Endometrium (tissue), 2 donors: ENCODE measurements around the gene HDLBP.
"Not testable (repeated sequence)": the region's sequence is repeated elsewhere in the genome, so short reads cannot be mapped to it uniquely, and the experiment has no call there.

Experiments used
- FAIRE-seq: peaks from 2 replicates; lab custom pipeline; 2012; peaks lifted over from hg19 to GRCh38; lab: Jason Lieb, UNC
- donor health status: control.
- donor health status: control.

Gene HDLBP

DNA sequence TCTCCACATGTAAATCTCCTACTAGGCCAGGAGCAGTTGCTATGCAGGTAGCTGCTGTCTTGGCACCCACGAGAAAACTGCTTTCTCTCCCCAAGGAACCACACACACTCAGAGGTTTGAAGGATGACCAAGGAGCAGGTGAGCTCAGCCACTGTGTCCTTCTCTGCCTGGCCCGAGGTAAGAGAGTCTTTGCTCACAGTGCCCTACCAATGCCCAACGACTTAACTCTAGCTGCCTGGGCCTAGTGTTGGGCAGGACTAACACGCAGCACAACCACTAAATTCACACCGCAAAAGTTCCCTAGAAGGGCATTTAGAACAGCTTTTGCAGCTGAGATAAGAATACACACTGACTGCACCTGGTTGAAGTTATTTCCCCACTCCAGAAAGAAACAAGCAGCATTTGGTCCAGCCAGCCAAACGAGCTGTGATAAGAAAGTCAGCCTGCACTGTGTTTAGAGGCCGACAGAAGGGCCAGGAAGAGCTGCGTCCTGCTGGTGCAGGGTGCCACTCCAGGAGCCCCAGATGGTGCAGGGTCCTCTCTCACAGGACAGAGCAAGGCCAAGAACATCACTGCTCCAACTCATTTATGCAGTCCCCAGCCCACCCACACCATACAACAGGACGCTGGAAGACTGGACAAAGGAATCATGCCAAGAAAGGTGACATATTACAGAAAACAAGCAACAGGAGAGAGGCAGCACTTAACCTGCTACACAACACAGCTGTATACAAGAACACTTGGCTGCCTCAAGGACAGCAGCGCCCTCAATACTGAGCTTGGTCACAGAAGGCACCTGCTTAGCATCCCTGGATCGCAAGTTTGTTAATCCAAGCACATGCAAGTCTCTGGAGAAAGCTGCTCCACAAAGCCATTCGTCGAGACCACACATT is 12.5 kb downstream of the HDLBP start:
- no peak for FAIRE-seq

DNA sequence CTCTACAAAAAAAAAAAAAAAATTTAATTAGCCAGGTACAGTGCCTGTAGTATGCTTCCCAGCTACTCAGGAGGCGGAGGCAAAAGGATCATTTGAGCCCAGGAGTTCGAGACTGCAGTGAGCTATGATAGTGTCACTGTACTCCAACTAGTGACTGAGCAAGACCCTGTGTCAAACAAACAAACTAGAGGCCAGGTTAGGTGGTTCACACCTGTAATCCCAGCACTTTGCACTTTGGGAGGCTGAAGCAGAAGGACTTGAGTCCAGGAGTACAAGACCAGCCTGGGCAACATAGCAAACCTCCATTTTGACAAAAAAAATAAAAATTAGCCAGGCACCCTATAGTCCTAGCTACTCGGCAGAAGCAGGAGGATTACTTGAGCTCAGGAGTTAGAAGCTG is 13.4 kb downstream of the HDLBP start:
- FAIRE-seq = no peak

DNA sequence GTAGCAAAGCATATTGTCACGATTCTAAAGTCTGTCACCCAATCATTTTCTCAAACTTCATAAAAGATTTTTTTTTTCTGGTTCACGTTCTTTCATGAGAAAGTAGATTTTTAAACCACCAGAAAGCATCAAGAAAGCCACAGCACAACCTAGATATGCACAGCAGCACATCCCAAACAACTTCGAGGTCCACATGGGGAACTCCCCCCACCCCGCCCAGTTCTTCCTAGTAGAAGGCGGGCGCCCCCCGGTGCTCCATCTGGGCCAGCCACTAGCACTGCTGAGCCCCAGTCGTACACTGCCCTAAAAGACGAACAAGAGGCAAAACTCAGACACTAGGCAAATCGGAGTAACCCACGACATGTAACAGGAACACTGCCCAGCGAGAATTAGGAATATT is 15.5 kb downstream of the HDLBP start:
- FAIRE-seq = no peak

DNA sequence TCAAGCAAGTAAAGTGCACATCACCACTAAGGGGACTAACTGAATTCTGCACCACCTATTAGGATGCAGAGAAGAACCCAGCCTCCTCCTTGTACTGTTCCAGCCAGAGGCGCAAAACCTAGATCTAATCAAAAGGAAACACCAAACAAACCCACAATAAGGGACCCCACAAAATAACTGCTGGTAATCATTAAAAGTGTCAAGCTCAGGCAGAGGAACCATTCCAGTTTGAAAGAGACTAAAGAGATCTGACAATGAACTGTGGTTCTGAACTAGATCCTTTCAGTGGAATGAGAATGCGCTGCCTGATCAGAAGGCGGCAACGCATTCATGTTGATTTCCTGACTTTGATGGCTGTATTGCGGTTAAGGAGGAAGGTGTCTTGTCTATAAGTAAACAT is 16.8 kb downstream of the HDLBP start:
- no peak for FAIRE-seq

DNA sequence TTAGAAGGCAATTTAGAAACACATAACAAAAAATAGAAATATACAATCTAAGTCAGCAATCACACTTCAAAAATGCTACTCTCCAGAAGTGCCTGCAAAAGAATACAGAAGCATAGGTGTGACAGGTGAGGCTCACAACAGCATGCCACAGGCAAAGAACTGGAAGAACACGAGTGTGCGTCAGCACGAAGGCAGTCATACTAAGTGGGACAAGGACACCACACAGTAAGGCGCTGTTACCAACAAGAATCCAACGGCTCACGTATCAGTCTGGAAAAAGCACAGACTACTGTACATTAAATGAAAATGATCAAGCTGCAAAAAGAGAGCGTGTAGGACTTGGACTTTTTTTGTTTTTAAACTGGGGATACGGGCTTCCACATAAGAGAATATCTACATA is 18.7 kb downstream of the HDLBP start:
- no peak for FAIRE-seq

DNA sequence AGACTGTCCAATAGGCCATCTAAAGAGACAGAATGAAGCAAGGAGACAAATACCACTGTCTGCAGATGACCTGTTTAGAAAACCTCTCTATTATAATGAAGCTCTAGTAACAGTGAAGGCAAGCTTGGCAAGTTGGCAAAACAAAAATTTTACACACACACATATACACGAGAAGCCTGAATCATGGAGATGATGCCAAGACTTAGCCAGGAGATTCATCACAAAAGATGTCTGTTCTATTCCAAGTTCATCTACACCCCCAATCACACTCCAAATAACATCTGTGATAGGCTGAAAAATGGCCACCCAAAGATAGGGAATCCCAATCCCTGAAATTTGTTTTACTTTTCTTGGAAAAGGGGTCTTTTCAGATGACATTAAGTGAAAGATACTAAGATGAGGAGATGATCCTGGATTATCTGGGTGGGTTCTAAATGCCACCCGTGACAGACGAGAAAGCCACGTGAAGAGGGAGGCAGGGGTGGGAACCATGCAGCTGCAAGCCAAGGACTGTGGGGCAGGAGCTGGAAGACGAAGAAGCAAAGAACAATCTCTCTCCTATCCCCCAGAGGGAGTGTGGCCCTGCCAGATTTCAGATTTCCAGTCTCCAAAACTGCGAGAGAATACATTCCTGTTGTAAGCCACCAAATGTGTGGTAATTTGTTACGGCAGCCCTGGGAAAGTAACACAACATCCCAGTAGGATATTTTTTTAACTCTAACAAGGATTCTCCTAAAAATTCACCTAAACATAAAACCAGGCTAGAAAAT is 20.0 kb downstream of the HDLBP start:
- FAIRE-seq = no peak

DNA sequence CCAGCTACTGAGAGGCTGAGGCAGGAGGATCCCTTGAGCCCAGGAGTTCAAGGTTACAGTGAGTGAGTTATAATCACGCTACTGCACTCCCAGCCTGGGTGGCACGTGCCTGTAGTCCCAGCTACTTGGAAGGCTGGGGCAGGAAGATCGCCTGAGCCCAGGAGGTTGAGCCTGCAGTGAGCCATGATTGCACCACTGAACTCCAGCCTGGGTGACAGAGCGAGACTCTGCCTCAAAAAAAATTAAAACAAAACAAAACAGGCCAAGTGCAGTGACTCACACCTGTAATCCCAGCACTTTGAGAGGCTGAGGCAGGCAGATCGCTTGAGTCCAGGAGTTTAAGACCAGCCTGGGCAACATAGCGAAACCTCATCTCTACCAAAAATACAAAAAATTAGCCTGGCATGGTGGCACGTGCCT is 22.1 kb downstream of the HDLBP start:
- FAIRE-seq = not testable (repeated sequence)

DNA sequence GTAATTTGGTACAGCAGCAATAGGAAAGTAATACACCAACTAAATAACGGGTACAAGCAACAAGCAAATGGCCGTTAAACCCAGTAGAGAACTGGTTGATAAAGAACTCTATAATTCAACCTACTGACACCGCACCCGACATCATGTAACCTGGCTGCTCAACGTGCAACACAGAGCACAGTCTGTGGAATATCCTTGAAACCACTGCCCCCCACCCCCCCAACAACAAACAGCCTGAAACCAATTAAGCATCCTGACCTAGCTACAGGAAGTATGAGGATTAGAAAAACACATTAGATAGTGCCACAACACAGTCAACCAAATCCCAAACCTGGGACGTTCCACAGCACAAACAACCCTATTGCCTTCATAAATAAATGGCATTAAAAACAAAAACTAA is 23.5 kb downstream of the HDLBP start:
- no peak for FAIRE-seq

DNA sequence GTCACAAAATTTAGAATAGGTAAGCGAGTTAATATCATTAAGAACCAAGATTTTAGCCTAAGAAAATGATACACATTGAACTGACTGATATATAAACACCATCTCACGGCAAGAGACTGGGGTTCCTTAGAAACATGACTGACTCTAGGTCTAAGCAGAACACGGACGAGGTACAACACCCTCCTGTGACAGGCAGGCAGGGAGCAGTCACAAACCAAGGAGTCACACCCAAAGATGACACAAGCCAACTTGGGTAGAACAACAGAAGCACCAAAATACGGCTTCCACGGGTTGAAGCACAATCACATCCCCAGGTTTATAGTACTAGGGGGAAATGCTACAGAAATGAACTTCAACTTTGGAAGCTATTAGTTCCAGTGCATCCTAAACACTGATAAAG is 24.3 kb downstream of the HDLBP start:
- FAIRE-seq = no peak

DNA sequence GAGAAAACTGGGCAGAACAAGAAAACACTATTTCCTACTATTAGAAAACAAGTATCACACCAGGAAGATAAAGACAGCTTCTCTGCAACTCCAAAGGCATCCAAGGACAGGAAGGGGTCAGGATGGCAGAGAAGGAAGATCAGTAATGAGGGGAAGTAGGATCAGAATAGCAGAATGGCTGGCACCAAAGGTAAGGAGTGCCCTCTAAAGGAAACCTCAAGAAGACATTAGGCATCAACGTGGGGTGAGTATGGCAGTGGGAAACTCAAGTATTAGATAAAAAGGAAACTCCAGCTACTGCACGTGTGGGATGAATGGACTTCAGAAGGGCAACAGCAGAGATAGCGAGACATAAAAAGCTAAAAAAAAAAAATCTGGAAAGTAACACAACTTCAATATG is 25.9 kb downstream of the HDLBP start:
- FAIRE-seq = no peak

DNA sequence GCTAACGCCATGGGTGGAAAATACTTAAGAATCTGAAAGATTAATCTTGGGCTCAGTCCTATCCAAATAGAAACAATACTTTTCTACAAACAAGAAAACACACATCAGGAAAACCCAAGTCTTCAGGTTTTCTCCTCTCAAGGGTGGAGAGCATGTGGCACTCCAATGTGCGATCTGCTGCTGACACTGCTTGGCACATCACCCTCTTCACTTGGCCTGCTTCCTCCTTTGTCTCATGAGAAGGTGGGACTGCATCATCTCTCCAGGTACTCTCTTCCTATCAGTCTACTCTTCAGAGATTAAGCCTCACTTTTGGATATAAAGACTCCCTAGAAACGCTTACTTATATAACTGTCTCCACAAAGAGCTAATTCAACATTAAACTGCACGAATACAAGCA is 26.4 kb downstream of the HDLBP start:
- no peak for FAIRE-seq

DNA sequence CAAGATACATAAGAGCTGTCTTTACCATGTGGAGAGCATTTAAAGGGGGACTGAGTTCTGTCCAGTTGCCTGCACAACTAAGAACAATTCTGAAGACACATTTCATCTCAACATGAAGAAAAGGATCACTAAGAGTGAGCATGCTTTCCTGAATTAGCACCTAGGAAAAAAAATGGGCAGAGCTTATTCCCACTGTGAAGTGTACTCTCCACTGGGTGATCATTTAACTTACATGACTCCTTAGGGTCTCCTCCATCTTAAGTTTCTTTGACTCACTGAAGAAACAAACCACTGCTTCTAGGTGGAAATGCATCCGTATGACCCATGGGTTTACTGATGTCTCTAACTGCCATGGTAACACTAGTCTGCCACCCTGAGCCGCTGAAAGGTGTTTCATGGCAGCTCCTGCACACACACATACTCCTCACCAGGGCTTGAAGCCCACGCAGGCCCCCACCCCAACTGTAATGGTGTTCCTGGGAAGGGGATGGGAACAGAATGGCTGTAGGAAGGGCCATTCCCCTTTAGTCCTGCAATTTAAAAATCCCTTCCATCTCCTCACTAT is 27.1 kb downstream of the HDLBP start:
- FAIRE-seq = no peak

DNA sequence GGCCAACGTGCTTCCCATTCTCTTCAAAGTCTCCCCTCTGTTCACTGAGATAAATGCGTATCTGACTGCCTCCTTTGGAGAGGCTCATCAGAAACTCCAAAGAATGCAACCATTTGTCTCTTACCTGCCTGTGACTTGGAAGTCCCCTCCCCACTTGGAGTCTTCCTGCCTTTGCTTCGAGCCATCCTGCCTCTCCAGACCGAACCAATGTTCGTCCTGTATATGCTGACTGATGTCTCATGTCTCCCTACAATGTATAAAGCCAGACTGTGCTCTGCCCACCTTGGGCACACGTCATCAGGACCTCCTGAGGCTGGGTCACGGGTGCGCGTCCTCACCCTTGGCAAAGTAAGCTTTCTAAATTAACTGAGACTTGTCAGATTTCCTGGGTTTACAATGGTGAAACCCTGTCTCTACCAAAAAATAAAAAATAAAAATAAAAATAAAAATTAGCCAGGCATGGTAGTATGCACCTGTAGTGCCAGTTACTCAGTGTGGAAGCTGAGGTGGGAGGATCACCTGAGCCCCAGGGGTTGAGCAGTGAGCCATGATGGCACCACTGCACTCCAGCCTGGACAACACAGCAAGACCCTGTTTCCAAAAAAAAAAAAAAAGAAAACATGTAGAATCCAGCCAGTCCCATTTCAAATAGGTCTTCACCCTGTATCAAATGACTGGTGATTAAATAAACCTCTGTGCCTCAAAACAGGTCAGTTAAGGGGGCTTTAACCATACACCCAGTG is 29.0 kb downstream of the HDLBP start:
- FAIRE-seq = no peak

DNA sequence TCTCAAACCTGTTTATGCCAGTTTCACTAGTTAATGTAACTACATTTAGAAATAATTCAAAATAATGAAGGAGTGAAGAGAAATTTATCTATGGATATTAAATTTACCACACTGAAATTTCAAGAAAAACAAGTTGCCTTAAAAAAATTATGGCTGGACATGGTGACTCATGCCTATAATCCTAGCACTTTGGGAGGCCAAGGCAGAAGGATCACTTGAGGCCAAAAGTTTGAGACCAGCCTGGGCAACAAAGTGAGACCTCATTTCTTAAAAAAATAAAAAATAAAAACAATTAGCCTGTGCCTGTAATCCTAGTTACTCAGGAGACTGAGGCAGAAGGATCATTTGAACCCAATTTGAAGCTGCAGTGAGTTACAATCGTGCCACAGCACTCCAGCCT is 29.9 kb downstream of the HDLBP start:
- FAIRE-seq = no peak

DNA sequence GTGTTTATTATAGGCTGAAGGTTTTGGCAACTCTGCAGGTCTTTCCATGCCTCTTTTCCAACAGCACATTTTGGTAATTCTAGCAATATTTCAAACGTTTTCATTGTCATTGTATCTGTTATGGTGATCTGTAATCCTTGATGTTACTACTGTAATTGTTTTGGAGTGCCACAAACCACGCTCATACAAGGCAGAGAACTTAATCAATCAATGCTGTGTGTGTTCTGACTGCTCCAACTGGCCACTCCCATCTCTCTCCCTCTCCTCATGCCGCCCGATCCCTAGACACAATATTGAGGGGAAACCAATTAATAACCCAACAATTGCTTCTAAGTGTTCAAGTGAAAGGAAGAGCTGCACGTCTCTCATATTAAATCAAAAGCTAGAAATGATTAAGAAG is 32.9 kb downstream of the HDLBP start:
- no peak for FAIRE-seq

DNA sequence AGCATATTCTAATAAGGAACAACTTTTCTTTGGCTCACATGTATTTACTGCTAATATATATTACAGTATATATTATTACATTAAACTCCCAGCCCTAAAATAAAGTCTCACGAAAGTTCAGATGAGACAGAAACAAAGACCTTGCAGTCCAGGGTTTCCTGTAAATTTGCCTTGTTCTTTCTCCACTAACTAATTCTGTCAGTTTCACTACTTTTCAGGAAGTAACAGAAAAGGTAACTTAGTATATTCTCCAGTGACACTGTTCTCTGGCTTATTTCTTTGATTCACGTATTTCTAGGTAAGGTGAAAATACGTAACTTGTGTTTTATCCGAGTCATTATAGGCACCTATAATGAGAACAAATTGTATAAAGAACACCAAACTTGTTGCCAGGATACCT is 35.2 kb downstream of the HDLBP start:
- FAIRE-seq = no peak

DNA sequence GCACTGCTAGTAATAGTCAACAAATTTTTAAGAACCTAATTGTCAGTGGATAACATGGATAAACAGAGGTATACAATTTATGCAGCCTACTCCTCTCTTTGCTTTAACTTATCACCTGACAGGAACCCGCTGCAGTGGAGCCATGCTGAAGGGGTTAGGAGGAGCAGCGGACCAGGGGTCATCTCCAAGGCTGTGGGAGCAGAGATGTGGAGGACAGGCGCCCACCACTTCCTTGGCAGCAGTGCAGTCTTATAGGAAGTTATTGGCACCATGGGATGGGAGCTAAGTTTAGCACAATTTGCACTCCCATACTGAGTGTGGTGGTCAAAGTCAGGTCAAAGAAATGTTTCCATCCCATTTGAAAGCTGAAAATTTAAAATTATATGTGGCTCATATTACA is 35.6 kb downstream of the HDLBP start:
- FAIRE-seq = no peak

DNA sequence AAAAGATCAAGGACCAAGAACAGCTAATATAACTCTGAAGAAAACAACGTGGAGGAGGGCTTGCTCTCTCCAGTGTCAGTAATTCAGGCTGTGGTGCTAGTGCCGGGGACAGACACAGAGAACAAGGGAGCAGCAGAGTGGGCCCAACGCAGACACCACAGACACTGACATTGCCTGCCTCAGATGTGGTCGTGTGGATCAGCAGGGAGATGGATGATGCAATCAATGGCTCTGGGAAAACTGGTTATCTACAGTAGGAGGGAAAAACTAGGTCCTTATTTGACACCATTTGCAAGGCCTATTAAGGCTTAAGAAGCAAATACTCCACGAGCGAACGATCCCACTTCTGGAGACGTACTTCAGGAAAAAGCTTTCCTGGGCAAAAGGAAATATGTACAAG is 36.1 kb downstream of the HDLBP start:
- no peak for FAIRE-seq

DNA sequence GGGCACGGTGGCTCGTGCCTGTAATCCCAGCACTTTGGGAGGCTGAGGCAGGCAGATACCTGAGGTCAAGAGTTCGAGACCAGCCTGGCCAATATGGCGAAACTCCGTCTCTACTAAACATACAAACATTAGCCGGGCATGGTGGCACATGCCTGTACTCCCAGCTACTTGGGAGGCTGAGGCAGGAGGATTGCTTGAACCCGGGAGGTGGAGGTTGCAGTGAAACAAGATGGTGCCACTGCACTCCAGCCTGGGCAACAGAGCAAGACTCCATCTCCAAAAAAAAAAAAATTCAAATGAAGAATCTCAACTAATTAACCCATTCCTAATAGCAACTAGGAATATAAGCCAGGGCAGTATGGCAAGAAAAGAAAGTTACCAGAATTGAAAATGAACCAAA is 37.2 kb downstream of the HDLBP start:
- not testable (repeated sequence) for FAIRE-seq

DNA sequence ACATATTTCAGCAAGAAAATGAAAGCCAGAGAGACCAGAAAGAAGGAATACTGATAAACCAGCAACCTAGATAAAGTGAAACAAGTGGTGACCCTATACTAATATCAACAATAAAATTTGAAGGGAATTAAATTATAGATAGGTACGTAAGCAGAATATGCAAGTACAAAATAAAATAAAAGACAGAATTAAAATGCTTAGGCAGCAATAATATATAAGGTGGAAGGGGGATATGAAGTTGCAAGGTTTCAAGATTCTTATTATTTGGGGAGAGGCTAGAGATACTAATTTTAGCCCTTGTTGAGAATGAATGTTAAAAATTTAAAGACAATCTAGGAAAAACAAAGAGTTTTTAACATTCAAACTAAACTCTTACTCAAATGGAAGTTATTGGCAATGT is 39.6 kb downstream of the HDLBP start:
- no peak for FAIRE-seq

DNA sequence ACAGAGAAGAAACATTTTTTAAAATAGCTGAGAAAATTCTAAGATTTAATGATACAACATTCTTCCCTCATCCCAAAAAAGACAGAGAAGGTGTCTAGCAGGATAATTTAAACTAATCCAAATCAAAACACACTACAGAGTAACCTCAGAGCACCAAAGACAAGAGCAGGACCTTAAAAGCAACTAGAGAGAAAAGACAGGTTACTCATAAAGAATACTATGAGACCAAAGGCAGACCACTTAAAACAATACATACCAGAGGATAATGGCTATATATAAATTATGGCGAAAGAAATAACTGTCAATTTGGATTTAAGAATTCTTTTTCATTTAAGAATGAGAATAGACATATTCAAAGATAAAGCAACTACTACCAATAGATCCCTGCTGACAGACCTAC is 40.0 kb downstream of the HDLBP start:
- FAIRE-seq = no peak

DNA sequence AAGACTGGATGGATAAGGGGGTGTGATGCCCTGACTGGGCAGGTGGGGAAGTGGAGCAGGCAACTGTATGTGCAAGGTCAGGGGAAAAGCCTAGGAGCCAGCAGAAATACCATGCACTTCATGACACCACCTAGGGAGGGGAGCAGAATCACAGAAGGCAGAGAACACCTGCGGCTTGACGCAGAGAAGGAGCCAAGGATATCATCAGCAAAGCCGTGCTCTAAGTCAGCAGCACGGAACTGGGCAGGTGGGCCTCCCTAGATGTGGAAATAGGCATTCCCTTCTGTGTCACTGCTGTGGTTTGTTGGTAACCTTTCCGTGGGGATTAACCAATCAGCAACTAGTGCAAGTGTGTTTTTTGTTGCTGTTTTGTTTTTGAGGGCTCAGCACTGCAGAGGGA is 41.3 kb downstream of the HDLBP start:
- no peak for FAIRE-seq
